Tibial nerve (tissue), 4 donors: ENCODE data around the gene IFTAP. TPM values are rescaled to one million over a fixed set of nuclear protein-coding genes. Genes with fewer than 3 reads are reported as not detected.

Experiments
- DNase-seq, 2 donors: peaks; one replicate each; pipeline ENCODE4 v3.0.0-alpha.2; 2019; ENCODE audit warnings: low spot score in 2 of 2
- H3K27ac ChIP-seq, 4 donors: fragments of 200-600 bp; sonication (generic) in 3 of 4; one replicate each; pipeline ENCODE4 v1.5.1; 2017 to 2019; ENCODE audit warnings: mild to moderate bottlenecking in 1 of 4
- H3K27me3 ChIP-seq, 2 donors: fragments of 200-600 bp; sonication (generic) in 1 of 2; one replicate each; pipeline versions ENCODE4 v1.5.1 to v1.6.0; 2017 to 2019
- H3K36me3 ChIP-seq, 3 donors: fragments of 200-600 bp; sonication (generic); one replicate each; pipeline ENCODE4 v1.5.1; 2018 to 2019
- H3K4me1 ChIP-seq, 4 donors: fragments of 200-600 bp; sonication (generic) in 3 of 4; one replicate each; pipeline ENCODE4 v1.5.1; 2017 to 2019
- H3K4me3 ChIP-seq, 4 donors: fragments of 200-600 bp; sonication (generic) in 3 of 4; one replicate each; pipeline ENCODE4 v1.5.1; 2017 to 2019; ENCODE audit warnings: mild to moderate bottlenecking in 1 of 4, moderate library complexity in 1 of 4
- H3K9me3 ChIP-seq, 4 donors: fragments of 200-600 bp; sonication (generic) in 3 of 4; one replicate each; pipeline ENCODE4 v1.5.1; 2017 to 2019
- EP300 ChIP-seq, 2 donors: sonication (generic); formaldehyde crosslinking; IDR thresholded peaks; one replicate each; pipeline ENCODE4 v1.6.1; 2017; ENCODE audit warnings: antibody characterized with exemption in 2 of 2, mild to moderate bottlenecking in 1 of 2
- POLR2A ChIP-seq, 2 donors: fragments of 450-650 bp; IDR thresholded peaks; one replicate each; pipeline ENCODE4 v1.6.1; 2017; ENCODE audit warnings: antibody characterized with exemption in 2 of 2, mild to moderate bottlenecking in 2 of 2, moderate library complexity in 2 of 2
- WGBS, 2 donors: methylation state at CpG; one replicate each; pipeline ENCODE4 v1.1.5; 2018; 5-methylcytosine and 5-hydroxymethylcytosine counted together
- total RNA-seq, 4 donors: library from RNA; depleted of rRNA; stranded (reverse); fragments of >200 nt; gene quantifications; one replicate each; pipeline ENCODE4 v1.1.0, GENCODE V29; 2016
- TF ChIP-seq, protein P1 (sequence below), 5 experiments: fragments of 200-600 bp in 3 of 5; fragments of 450-650 bp in 2 of 5; sonication (generic) in 3 of 5; IDR thresholded peaks; one replicate each; pipeline ENCODE4 v1.5.1; 2016 to 2019; ENCODE audit warnings: antibody characterized with exemption in 5 of 5, mild to moderate bottlenecking in 3 of 5, moderate library complexity in 2 of 5

Gene IFTAP
- total RNA-seq, 4 donors from 2014 or later = 17.2 to 40.2 (median 20.7) TPM

DNA sequence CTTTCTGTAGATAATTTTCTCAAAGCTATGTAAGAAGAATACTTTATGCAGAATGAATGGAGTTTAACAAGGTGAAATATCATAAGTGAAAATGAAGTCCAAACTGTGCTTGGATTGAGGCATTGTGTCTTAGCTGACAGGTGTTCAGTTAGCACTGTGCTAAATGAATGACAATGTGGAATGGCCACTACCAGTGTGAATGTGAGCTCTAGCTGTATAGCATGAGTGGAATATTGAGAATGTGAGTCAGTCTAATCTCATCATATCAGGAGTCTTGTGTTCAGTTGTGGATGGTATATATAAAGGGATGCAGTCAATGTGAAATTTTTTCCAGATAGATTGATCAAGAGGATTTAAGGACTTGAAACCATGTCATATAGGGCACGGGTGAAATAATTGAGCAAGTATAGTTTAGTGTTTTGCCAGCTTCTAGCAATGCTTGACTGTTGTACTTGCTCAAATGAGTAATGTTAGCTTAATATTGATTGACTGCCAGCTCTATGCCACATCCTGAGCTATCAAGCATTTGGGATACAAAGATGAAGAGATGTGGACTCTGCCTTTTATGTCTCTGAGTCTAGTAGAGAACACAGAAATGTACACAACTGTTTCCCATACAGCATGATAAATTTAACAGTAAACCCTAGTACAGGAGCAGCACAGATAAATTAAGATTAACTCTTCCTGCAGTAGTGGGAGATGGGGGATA, 14.3 kb downstream of the IFTAP start:
- TF ChIP-seq, protein P1, sequence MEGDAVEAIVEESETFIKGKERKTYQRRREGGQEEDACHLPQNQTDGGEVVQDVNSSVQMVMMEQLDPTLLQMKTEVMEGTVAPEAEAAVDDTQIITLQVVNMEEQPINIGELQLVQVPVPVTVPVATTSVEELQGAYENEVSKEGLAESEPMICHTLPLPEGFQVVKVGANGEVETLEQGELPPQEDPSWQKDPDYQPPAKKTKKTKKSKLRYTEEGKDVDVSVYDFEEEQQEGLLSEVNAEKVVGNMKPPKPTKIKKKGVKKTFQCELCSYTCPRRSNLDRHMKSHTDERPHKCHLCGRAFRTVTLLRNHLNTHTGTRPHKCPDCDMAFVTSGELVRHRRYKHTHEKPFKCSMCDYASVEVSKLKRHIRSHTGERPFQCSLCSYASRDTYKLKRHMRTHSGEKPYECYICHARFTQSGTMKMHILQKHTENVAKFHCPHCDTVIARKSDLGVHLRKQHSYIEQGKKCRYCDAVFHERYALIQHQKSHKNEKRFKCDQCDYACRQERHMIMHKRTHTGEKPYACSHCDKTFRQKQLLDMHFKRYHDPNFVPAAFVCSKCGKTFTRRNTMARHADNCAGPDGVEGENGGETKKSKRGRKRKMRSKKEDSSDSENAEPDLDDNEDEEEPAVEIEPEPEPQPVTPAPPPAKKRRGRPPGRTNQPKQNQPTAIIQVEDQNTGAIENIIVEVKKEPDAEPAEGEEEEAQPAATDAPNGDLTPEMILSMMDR (IDR thresholded peaks at IDR 0.05) = no peak
- no peak for TF ChIP-seq EP300 (IDR thresholded peaks at IDR 0.05)
- 78 to 81% methylated on average over 1 of the region's 1 CpG for WGBS, 2 donors

DNA sequence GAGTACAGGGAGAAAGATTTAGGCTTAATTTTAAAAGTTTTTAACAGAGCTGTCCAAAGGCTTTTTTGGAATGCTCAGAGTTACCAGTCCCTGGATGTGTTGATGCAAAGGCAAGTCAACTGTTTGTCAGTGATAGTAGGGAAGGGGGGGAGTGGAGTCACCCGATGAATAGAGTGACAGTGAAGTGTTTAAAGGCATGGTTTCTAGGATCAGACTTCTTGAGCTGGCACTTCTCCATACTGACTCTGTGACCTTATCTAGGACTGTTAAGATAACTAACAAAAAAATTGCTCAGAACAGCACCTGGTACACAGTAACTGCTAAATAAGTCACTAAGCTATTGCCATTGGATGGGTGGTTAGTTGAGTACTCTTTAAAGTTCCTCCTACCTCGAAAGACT, 15.1 kb downstream of the IFTAP start:
- H3K27ac ChIP-seq = no peak overlapping the region
- no peaks in the 10 kb centered on the region for H3K27me3 ChIP-seq
- no peak for TF ChIP-seq POLR2A (IDR thresholded peaks at IDR 0.05)
- WGBS, 2 donors = 81 to 83% methylated on average over 2 of the region's 2 CpGs
- no peaks in the 10 kb centered on the region for H3K4me1 ChIP-seq
- no peak overlapping the region for H3K4me3 ChIP-seq
- DNase-seq = no peak
- peaks cover 0 to 16% (median 0%) of the 10 kb centered on the region in 3 donors for H3K36me3 ChIP-seq
- no peaks in the 10 kb centered on the region for H3K9me3 ChIP-seq

More for the DNA sequence above, 14.3 kb downstream of the IFTAP start:
- Histone ChIP-seq H3K4me3 (no peak overlapping the region), H3K9me3 (no peaks in the 10 kb centered on the region), H3K27me3 (no peaks in the 10 kb centered on the region), H3K27ac (no peak overlapping the region), H3K4me1 (no peaks in the 10 kb centered on the region), H3K36me3 (peaks cover 0 to 16% (median 0%) of the 10 kb centered on the region in 3 donors)
- no peak for DNase-seq

DNA sequence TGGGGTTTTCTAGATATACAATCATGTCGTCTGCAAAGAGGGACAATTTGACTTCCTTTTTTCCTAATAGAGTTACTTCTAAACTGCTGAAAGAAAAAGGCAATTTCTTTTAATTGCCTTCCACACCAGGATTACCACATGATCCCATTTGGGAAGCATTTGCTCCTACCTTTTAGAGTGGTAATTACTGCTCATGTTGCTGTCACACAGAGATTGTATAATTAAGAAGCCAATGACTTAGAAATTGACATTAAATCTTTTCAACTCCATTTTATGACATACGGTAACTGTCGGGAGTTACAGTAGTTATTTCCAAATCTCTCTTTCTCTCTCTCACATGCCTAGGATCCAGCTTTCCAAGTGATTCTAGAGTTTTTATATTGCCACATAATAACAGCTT, 21.5 kb downstream of the IFTAP start:
- H3K4me3 ChIP-seq = no peak overlapping the region
- no peaks in the 10 kb centered on the region for H3K27me3 ChIP-seq
- peaks cover 0 to 5% (median 0%) of the 10 kb centered on the region in 3 donors for H3K36me3 ChIP-seq
- H3K4me1 ChIP-seq = peaks cover 0 to 22% (median 0%) of the 10 kb centered on the region in 4 donors
- H3K9me3 ChIP-seq = no peaks in the 10 kb centered on the region
- no peak for DNase-seq
- 65 to 73% methylated on average over 3 of the region's 3 CpGs for WGBS, 2 donors
- H3K27ac ChIP-seq = no peak overlapping the region
- TF ChIP-seq POLR2A (IDR thresholded peaks at IDR 0.05) (no peak), EP300 (IDR thresholded peaks at IDR 0.05) (no peak)
- TF ChIP-seq, protein P1 (IDR thresholded peaks at IDR 0.05) = no peak

DNA sequence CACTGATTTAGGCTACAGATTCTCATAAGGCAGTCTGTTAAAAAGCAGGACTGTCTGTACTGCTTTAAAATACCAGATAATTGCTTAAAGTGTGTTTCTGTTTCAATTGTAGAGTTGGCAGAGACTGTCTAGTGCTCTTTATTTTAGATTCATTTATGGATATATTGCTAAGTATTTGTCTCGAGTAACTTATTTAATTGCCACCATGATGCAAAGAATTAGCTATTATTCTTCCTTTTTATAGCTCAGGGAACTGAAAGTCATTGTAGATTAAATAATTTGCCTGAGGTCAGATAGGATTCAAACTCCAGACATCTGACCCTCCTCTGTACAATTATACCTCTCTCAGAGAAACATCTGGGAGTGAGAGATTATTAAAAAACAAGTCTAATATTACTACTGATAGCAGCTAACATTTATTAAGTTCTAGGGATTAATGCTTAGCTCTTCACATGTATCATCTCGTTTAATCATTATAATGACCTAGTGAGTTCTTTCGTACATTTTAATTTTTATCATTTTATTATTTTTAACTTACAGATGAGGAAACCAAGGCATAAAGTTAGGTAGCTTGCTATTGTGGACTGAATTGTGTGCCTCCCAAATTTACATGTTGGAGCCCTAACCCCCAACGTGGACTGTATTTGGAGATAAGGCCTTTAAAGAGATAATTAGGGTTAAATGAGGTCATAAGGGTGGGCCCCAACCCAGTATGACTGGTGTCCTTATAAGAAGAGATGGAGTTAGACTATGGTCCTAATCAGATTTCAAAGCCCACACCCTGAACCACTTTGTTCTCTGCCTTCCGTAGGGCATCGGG, 23.5 kb downstream of the IFTAP start:
- Histone ChIP-seq H3K27ac (no peak overlapping the region), H3K4me1 (peaks cover 0 to 22% (median 0%) of the 10 kb centered on the region in 4 donors), H3K4me3 (no peak overlapping the region), H3K9me3 (no peaks in the 10 kb centered on the region), H3K36me3 (no peaks in the 10 kb centered on the region), H3K27me3 (no peaks in the 10 kb centered on the region)
- WGBS, 2 donors = 83 to 85% methylated on average over 6 of the region's 6 CpGs
- no peak for DNase-seq
- TF ChIP-seq EP300 (IDR thresholded peaks at IDR 0.05) (no peak), POLR2A (IDR thresholded peaks at IDR 0.05) (no peak)
- TF ChIP-seq, protein P1 (IDR thresholded peaks at IDR 0.05) = no peak

DNA sequence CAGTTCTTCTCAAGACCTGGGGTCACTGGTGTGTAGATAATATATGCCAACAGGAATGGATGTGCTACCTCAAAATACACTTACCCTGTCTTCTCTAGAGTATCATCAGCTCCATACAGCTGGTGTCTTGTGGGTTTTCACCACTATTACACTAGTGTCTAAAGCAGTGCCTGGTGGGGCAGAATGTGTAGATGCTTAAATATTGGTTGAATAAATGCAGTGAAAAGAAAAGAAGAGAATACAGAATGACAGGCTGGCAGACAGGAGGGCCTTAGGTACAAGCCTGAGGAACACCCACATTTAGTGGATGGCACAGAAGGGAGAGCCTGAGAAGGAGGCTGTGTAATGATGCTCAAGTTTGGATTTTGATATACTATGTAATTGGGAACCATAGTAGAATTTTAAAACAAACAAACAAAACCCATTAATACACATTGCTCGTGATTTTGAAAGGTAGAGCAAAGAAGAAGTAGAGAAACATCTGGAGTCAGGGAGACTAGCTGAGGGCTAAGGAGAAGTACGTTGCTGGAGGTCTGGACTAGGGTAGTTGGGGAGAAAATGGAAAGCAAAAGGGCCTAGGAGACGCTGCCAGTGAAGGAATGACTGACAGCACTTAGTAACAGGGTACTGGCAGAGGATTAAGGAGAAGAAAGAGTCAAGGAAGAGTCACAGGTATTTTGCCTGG, 24.2 kb downstream of the IFTAP start:
- TF ChIP-seq POLR2A (IDR thresholded peaks at IDR 0.05) = no peak
- TF ChIP-seq, protein P1 (IDR thresholded peaks at IDR 0.05) = no peak
- TF ChIP-seq EP300 (IDR thresholded peaks at IDR 0.05) = no peak
- H3K4me3 ChIP-seq = no peak overlapping the region
- 80 to 91% methylated on average over 3 of the region's 3 CpGs for WGBS, 2 donors
- no peak for DNase-seq
- H3K9me3 ChIP-seq = no peaks in the 10 kb centered on the region
- H3K4me1 ChIP-seq = peaks cover 0 to 22% (median 0%) of the 10 kb centered on the region in 4 donors
- H3K36me3 ChIP-seq = no peaks in the 10 kb centered on the region
- H3K27ac ChIP-seq = no peak overlapping the region
- H3K27me3 ChIP-seq = no peaks in the 10 kb centered on the region
